ENCODE measurements around the gene RFPL3.

- TF ChIP-seq POLR2A (IDR thresholded peaks at IDR 0.05; ENCODE audit: extremely low read depth, insufficient read length) (no peak), CTCF (IDR thresholded peaks at IDR 0.05; ENCODE audit: low read depth, low read length) (no peak), MAX (IDR thresholded peaks at IDR 0.05; ENCODE audit: low read depth, low read length) (no peak)
Observed at GRCh38 chr22:32364210-32364609, 6.5 kb downstream of the RFPL3 start.
